LHCN-M2 (cell line): ENCODE data around the gene MORC2. TPM values are rescaled to one million over a fixed set of nuclear protein-coding genes. Genes with fewer than 3 reads are reported as not detected.

ENCODE experiments used
- total RNA-seq: library from RNA; depleted of rRNA; stranded (reverse); fragments of >200 nt; gene quantifications from 2 replicates; pipeline ENCODE4 v1.2.3, GENCODE V29; 2014; rRNA removed

MORC2 gene
- total RNA-seq, 1 experiment from 2014 or later = 12.6 TPM

Other genes with a start within 250 kb of the MORC2 start
- 29.5 and 39.3 TPM in 2 replicates for gene TUG1, start 491 bp upstream of the MORC2 start, total RNA-seq
- 170 and 280 TPM in 2 replicates for gene SMTN, start 112.5 kb upstream of the MORC2 start, total RNA-seq
- 61.4 and 87.7 TPM in 2 replicates for gene SELENOM, start 138.8 kb upstream of the MORC2 start, total RNA-seq
- gene INPP5J, start 154.2 kb upstream of the MORC2 start, total RNA-seq = 0.06 TPM in 2 replicates
- not detected in 2 replicates for gene PLA2G3, start 171.7 kb upstream of the MORC2 start, total RNA-seq
- 30.0 and 36.0 TPM in 2 replicates for gene RNF185, start 191.4 kb upstream of the MORC2 start, total RNA-seq
- gene LIMK2, start 243.5 kb upstream of the MORC2 start, total RNA-seq = 24.8 and 30.3 TPM in 2 replicates